HT-29 (cell line): ENCODE data around the gene LMBR1L. TPM values are rescaled to one million over a fixed set of nuclear protein-coding genes. Genes with fewer than 3 reads are reported as not detected.

ENCODE experiments used
- DNase-seq: peaks from one replicate; pipeline ENCODE4 v3.0.0-alpha.2; 2015; ENCODE audit warnings: low spot score
- small RNA-seq: library from RNA; depleted of rRNA; stranded (forward); fragments of <200 nt; gene quantifications from one replicate; pipeline ENCODE3, GENCODE V24; 2014
- total RNA-seq: library from RNA; depleted of rRNA; stranded (reverse); fragments of >200 nt; shearing (Covaris generic); gene quantifications from 2 replicates; pipeline ENCODE4 v1.2.3, GENCODE V29; 2014; rRNA removed

The LMBR1L gene
- total RNA-seq, 1 experiment from 2014 or later = 24.6 TPM

DNA sequence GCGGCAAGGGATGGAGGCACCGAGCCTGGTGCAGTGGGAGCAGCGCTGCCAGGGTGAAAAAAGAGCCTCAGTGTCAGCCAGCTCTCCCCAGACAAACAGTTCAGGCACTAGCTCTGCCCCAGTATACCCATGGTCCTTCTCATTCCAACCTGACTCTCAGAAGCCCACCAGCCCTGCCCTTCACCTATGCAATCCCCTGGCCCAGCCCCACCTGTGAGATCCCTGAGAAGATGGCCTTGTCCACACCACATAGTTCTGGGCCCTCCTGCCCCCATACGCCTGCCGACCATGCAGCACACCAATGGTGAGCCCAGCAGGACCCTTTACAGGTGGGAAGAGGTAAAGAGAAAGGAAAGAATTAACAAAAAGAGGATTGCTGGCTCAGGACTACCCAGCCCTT is 56.6 kb downstream of the LMBR1L start:
- no peak for DNase-seq

GRCh38 chr12:49052451-49053208 is 58.0 kb downstream of the LMBR1L start:
- no peak for DNase-seq

DNA sequence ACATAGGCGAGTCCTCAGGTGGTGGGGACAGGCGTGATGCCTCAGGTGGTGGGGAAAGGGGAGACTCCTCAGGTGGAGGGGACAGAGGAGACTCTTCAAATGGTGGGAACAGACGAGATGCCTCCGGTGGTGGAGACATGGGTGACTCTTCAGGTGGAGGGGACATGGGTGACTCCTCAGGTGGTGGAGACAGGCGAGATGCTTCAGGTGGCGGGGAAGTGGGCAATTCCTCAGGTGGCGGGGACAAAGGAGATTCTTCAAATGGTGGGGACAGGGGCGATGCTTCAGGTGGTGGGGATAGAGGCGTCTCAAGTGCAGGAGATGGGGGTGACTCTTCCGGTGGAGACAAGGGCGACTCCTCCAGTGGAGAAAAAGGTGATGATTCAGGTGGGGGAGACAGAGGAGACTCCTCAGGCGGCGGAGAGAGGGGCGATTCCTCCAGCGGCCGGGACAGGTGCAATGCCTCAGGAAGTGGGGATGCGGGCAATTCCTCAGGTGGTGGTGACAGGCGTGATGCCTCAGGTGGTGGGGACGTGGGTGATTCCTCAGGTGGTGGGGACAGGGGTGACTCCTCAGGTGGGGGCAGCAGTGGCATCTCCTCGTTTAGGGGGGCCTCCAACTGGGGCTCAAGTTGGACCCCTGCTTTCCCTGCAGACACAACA is 58.7 kb downstream of the LMBR1L start:
- no peak for DNase-seq

DNA sequence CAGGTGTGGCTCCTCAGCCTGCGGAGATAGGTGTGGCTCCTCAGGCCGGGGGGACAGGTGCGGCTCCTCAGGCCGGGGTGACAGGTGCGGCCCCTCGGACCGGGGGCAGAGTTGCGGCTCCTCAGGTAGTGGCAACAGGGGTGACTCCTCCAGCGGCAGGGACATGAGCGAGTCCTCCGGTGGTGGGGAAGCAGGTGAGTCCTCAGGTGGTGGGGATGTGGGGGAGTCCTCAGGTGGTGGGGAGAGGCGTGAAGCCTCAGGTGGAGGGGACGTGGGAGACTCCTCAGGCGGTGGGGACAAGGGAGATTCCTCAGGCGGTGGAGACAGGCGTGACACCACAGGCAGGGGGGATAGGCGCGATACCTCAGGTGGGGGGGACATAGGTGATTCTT is 59.3 kb downstream of the LMBR1L start:
- no peak for DNase-seq

DNA sequence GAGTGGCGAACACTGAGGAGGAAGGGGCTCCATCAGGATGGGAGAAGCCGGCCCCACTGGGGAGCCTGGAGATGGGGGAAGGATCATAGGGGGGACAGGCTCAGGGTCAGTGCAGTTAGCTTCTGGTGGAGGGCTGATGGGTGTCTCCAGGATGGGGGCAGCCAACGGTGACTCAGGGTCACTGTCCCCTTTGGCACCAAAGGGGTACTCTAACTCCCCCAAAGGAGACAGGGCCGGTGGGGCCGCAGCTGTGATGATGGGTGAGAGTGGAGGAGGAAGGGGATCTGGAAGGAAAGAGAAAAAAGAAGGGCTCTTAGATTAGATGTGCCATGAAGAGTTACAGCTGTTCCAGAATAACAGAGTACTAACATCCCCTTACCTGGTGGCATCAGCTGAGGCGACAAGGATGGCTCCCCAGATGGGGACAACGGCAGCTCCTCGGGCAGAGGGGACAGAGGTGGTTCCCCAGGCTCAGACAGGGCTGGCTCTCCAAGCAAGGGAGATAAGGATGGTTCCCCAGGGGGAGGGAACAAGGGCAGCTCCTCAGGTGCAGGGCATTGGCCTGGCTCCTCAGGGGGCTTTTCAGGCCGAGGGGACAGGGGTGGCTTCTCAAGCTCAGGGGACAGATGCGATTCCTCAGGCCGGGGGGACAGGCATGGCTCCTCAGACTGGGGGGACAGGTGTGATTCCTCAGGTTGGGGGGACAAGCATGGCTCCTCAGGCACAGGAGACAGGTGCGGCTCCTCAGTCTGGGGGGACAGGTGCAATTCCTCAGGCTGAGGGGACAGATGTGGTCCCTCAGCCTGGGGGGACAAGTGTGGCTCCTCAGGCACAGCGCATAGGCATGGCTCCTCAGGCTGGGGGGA is 59.9 kb downstream of the LMBR1L start:
- no peak for DNase-seq

- no peak for DNase-seq
These were observed 61.0 kb downstream of the LMBR1L start for GRCh38 chr12:49049566-49050224.

GRCh38 chr12:49048953-49049352 is 61.7 kb downstream of the LMBR1L start:
- no peak for DNase-seq

Small RNA genes within 50 kb of the gene (small RNA-seq; reads per million reads assigned to genes)
- gene RF00019 = not detected

Other genes starting within 250 kb of the LMBR1L start
- gene RND1, start 245.0 kb downstream of the LMBR1L start, total RNA-seq = 8.7 and 9.8 TPM in 2 replicates
- gene FKBP11, start 185.4 kb downstream of the LMBR1L start, total RNA-seq = 16.5 and 19.1 TPM in 2 replicates
- 76.3 and 76.9 TPM in 2 replicates for gene ARF3, start 153.4 kb downstream of the LMBR1L start, total RNA-seq
- gene WNT10B, start 139.1 kb downstream of the LMBR1L start, total RNA-seq = 0.16 and 0.71 TPM in 2 replicates
- gene WNT1, start 132.5 kb downstream of the LMBR1L start, total RNA-seq = not detected in 2 replicates
- gene DDN, start 111.5 kb downstream of the LMBR1L start, total RNA-seq = 0.66 and 0.83 TPM in 2 replicates
- gene PRKAG1, start 92.1 kb downstream of the LMBR1L start, total RNA-seq = 38.4 and 50.4 TPM in 2 replicates
- gene KMT2D, start 50.1 kb downstream of the LMBR1L start, total RNA-seq = 28.3 and 32.4 TPM in 2 replicates
- gene RHEBL1, start 40.9 kb downstream of the LMBR1L start, total RNA-seq = 1.4 and 1.7 TPM in 2 replicates
- 0.28 TPM in 1 of 2 replicates, not detected in the other for gene DHH, start 16.0 kb downstream of the LMBR1L start, total RNA-seq
- gene TUBA1B, start 20.5 kb upstream of the LMBR1L start, total RNA-seq = 2,713 and 2,908 TPM in 2 replicates
- gene TUBA1A, start 78.2 kb upstream of the LMBR1L start, total RNA-seq = 6.1 and 7.3 TPM in 2 replicates
- 978 and 1,044 TPM in 2 replicates for gene TUBA1C, start 154.2 kb upstream of the LMBR1L start, total RNA-seq
- gene PRPH, start 184.3 kb upstream of the LMBR1L start, total RNA-seq = not detected in 2 replicates
- gene TROAP, start 212.4 kb upstream of the LMBR1L start, total RNA-seq = 65.3 and 71.4 TPM in 2 replicates
- gene C1QL4, start 226.3 kb upstream of the LMBR1L start, total RNA-seq = not detected in 2 replicates
- gene DNAJC22, start 236.0 kb upstream of the LMBR1L start, total RNA-seq = 8.2 and 9.2 TPM in 2 replicates